H9 (cell line): ENCODE measurements around the gene ADGRG7. TPM values are rescaled to one million over a fixed set of nuclear protein-coding genes. Genes with fewer than 3 reads are reported as not detected.
"Not testable (repeated sequence)": the region's sequence is repeated elsewhere in the genome, so short reads cannot be mapped to it uniquely, and the experiment has no call there.

Experiments used
- DNase-seq: peaks from one replicate; pipeline ENCODE4 v3.0.0-alpha.2; 2017
- H2AFZ ChIP-seq: one replicate; pipeline ENCODE4 v1.6.1; 2013; ENCODE audit warnings: mild to moderate bottlenecking, low read length, control low read depth, moderate library complexity
- H2AK5ac ChIP-seq: 2 replicates; pipeline ENCODE4 v1.6.1; 2013; ENCODE audit warnings: low read length, control low read depth, mixed read lengths; ENCODE audit not compliant: insufficient read length
- H2BK120ac ChIP-seq: one replicate; pipeline ENCODE4 v1.6.1; 2013; ENCODE audit warnings: low read depth, mild to moderate bottlenecking, low read length, control low read depth, inconsistent platforms; ENCODE audit not compliant: poor library complexity, severe bottlenecking
- H2BK12ac ChIP-seq: 2 replicates; pipeline ENCODE4 v1.6.1; 2013; ENCODE audit warnings: low read length, control low read depth, mixed read lengths, low read depth; ENCODE audit not compliant: insufficient read length
- H2BK15ac ChIP-seq: 2 replicates; pipeline ENCODE4 v1.6.1; 2013; ENCODE audit warnings: low read depth, low read length, control low read depth
- H2BK20ac ChIP-seq: one replicate; pipeline ENCODE4 v1.6.1; 2013; ENCODE audit warnings: low read depth, mild to moderate bottlenecking, low read length, control low read depth, inconsistent platforms; ENCODE audit not compliant: poor library complexity, severe bottlenecking
- H2BK5ac ChIP-seq: 2 replicates; pipeline ENCODE4 v1.6.1; 2013; ENCODE audit warnings: low read length, control low read depth, mixed read lengths; ENCODE audit not compliant: insufficient read length
- H3K14ac ChIP-seq: 2 replicates; pipeline ENCODE4 v1.6.1; 2013; ENCODE audit warnings: low read length, control low read depth; ENCODE audit not compliant: insufficient read depth
- H3K18ac ChIP-seq: 2 replicates; pipeline ENCODE4 v1.6.1; 2013; ENCODE audit warnings: low read depth, mild to moderate bottlenecking, mixed read lengths, low read length, control low read depth; ENCODE audit not compliant: insufficient read length
- H3K23ac ChIP-seq: 2 replicates; pipeline ENCODE4 v1.6.1; 2013; ENCODE audit warnings: low read length, control low read depth, mixed read lengths, low read depth; ENCODE audit not compliant: insufficient read length
- H3K23me2 ChIP-seq: 2 replicates; pipeline ENCODE4 v1.6.1; 2013; ENCODE audit warnings: low read depth, mild to moderate bottlenecking, mixed read lengths, low read length, control low read depth; ENCODE audit not compliant: insufficient read length, poor library complexity, severe bottlenecking
- H3K27ac ChIP-seq: 2 replicates; pipeline ENCODE4 v1.5.1; 2013; ENCODE audit warnings: low read length, control low read depth, mixed read lengths, low read depth; ENCODE audit not compliant: insufficient read length
- H3K27me3 ChIP-seq: 2 replicates; pipeline ENCODE4 v1.6.1; 2013; ENCODE audit warnings: low read length, control low read depth, inconsistent platforms; ENCODE audit not compliant: insufficient read depth
- H3K4ac ChIP-seq: 2 replicates; pipeline ENCODE4 v1.6.1; 2013; ENCODE audit warnings: low read depth, mild to moderate bottlenecking, control low read depth, inconsistent platforms, low read length, moderate library complexity
- H3K4me1 ChIP-seq: 2 replicates; pipeline ENCODE4 v1.6.1; 2013; ENCODE audit warnings: low read length, control low read depth, inconsistent platforms; ENCODE audit not compliant: insufficient read depth
- H3K4me2 ChIP-seq: 2 replicates; pipeline ENCODE4 v1.6.1; 2013; ENCODE audit warnings: low read length, control low read depth, mixed read lengths; ENCODE audit not compliant: insufficient read length, insufficient read depth
- H3K56ac ChIP-seq: 2 replicates; pipeline ENCODE4 v1.6.1; 2013; ENCODE audit warnings: low read depth, mild to moderate bottlenecking, mixed read lengths, low read length, control low read depth; ENCODE audit not compliant: insufficient read length
- H3K79me1 ChIP-seq: 2 replicates; pipeline ENCODE4 v1.6.1; 2013; ENCODE audit warnings: low read depth, mild to moderate bottlenecking, moderate library complexity, low read length, control low read depth, inconsistent platforms; ENCODE audit not compliant: insufficient read depth, poor library complexity, severe bottlenecking
- H3K79me2 ChIP-seq: 2 replicates; pipeline ENCODE4 v1.6.1; 2013; ENCODE audit warnings: low read length, control low read depth, inconsistent platforms; ENCODE audit not compliant: insufficient read depth
- H3K9ac ChIP-seq: 2 replicates; pipeline ENCODE4 v1.6.1; 2013; ENCODE audit warnings: low read length, control low read depth, mixed read lengths; ENCODE audit not compliant: insufficient read length; ENCODE audit errors: extremely low read depth
- H3K9me3 ChIP-seq: one replicate; pipeline ENCODE4 v1.6.1; 2013; ENCODE audit warnings: low read depth, low read length, inconsistent platforms; ENCODE audit not compliant: control insufficient read depth
- H3T11ph ChIP-seq: one replicate; pipeline ENCODE4 v1.6.1; 2013; ENCODE audit warnings: mild to moderate bottlenecking, low read length, control low read depth, inconsistent platforms
- H4K20me1 ChIP-seq: one replicate; pipeline ENCODE4 v1.6.1; 2013; ENCODE audit not compliant: control insufficient read depth, insufficient read length, insufficient read depth
- H4K5ac ChIP-seq: 2 replicates; pipeline ENCODE4 v1.6.1; 2013; ENCODE audit warnings: low read depth, mild to moderate bottlenecking, mixed read lengths, low read length, control low read depth; ENCODE audit not compliant: insufficient read length
- H4K8ac ChIP-seq: replicated peaks from 2 replicates; pipeline ENCODE4 v1.6.1; 2013; ENCODE audit warnings: low read length, control low read depth, mixed read lengths, low read depth; ENCODE audit not compliant: insufficient read length
- H4K91ac ChIP-seq: 2 replicates; pipeline ENCODE4 v1.6.1; 2013; ENCODE audit warnings: low read depth, mild to moderate bottlenecking, moderate library complexity, mixed read lengths, low read length, control low read depth; ENCODE audit not compliant: insufficient read length
- H3K27ac Mint-ChIP-seq, 3 experiments: 2 replicates in 2 of 3; 3 replicates in 1 of 3; pipeline ENCODE4 v1.8.0; 2020 to 2021; ENCODE audit warnings: mixed read lengths in 3 of 3, mild to moderate bottlenecking in 1 of 3, moderate library complexity in 1 of 3
- H3K27me3 Mint-ChIP-seq: 2 replicates; pipeline ENCODE4 v1.8.0; 2021; ENCODE audit warnings: low read depth, mild to moderate bottlenecking, moderate library complexity, mixed read lengths
- H3K36me3 Mint-ChIP-seq, 3 experiments: 2 replicates in 2 of 3; 3 replicates in 1 of 3; pipeline ENCODE4 v1.8.0; 2020 to 2021; ENCODE audit warnings: low read depth in 3 of 3, mixed read lengths in 3 of 3; ENCODE audit not compliant: insufficient read depth in 1 of 3
- H3K4me1 Mint-ChIP-seq, 2 experiments: 2 replicates each; pipeline ENCODE4 v1.8.0; 2020; ENCODE audit warnings: mixed read lengths in 2 of 2
- H3K4me3 Mint-ChIP-seq, 2 experiments: 2 replicates in 1 of 2; 3 replicates in 1 of 2; pipeline ENCODE4 v1.8.0; 2020 to 2021; ENCODE audit warnings: mild to moderate bottlenecking in 2 of 2, mixed read lengths in 2 of 2, moderate library complexity in 1 of 2
- H3K9me3 Mint-ChIP-seq, 2 experiments: 2 replicates in 1 of 2; 3 replicates in 1 of 2; pipeline ENCODE4 v1.8.0; 2020; ENCODE audit warnings: mild to moderate bottlenecking in 2 of 2, mixed read lengths in 2 of 2, moderate library complexity in 1 of 2
- CTCF ChIP-seq: fragments of 200-600 bp; sonication (generic); conservative IDR thresholded peaks from 3 replicates; pipeline ENCODE4 v1.8.0; 2021; ENCODE audit warnings: antibody characterized with exemption, mild to moderate bottlenecking
- WGBS: extraction: QIAGEN DNeasy Blood & Tissue Kit; methylation state at CpG from one replicate; pipeline ENCODE4 v1.1.7; 2013; ENCODE audit warnings: missing lambda C conversion rate, low lambda C conversion rate, mixed read lengths; ENCODE audit not compliant: insufficient read length; ENCODE audit errors: extremely low coverage; 5-methylcytosine and 5-hydroxymethylcytosine counted together
- total RNA-seq: library from RNA; stranded (reverse); gene quantifications from 2 replicates; pipeline ENCODE4 v1.2.1, GENCODE V29; 2021

ADGRG7 gene
- total RNA-seq, 1 experiment from 2014 or later, result not detected

- H2BK15ac ChIP-seq, result no peak overlapping the region
- no peaks in the 10 kb centered on the region for H3K79me1 ChIP-seq
- Mint-ChIP-seq H3K4me3 (no peak overlapping the region), H3K27ac (no peak overlapping the region), H3K36me3 (peaks cover 9 to 18% (median 14%) of the 10 kb centered on the region in 3 experiments), H3K4me1 (peaks cover 14 to 16% of the 10 kb centered on the region in 2 experiments), H3K27me3 (no peaks in the 10 kb centered on the region; the same call in 1 of the 2 replicates), H3K9me3 (peaks cover 18 to 22% of the 10 kb centered on the region in 2 experiments)
- H2BK5ac ChIP-seq, result no peak overlapping the region
- no peak overlapping the region for H3K18ac ChIP-seq
- no peaks in the 10 kb centered on the region for H3K9me3 ChIP-seq
- H2AK5ac ChIP-seq, result no peak overlapping the region
- no peak overlapping the region for H4K5ac ChIP-seq
- H4K20me1 ChIP-seq, result no peaks in the 10 kb centered on the region
- H2BK120ac ChIP-seq, result no peak overlapping the region
- H4K91ac ChIP-seq, result no peak overlapping the region
- H2BK12ac ChIP-seq, result no peak overlapping the region
- no peak overlapping the region for H3K4ac ChIP-seq
- H3K23me2 ChIP-seq, result no peaks in the 10 kb centered on the region
- no peaks in the 10 kb centered on the region for H3K79me2 ChIP-seq
- no peak overlapping the region for H3K14ac ChIP-seq
- H3K56ac ChIP-seq, result no peak overlapping the region
- H4K8ac ChIP-seq, result no peak overlapping the region
- H2BK20ac ChIP-seq, result no peak overlapping the region
- H3K4me1 ChIP-seq, result no peaks in the 10 kb centered on the region
- no peak overlapping the region for H3K23ac ChIP-seq
- H3K4me2 ChIP-seq, result no peak overlapping the region
- no peak overlapping the region for H3T11ph ChIP-seq
- H3K27ac ChIP-seq, result no peak overlapping the region
- TF ChIP-seq CTCF, result no peak
- WGBS, result no CpG with 5 or more reads among the region's 1 CpG
- no peak overlapping the region for H2AFZ ChIP-seq
- H3K27me3 ChIP-seq, result no peaks in the 10 kb centered on the region
- DNase-seq, result no peak
- no peak overlapping the region for H3K9ac ChIP-seq
These were observed 27.8 kb upstream of the ADGRG7 start for GRCh38 chr3:100581650-100582049.

- H3K27ac Mint-ChIP-seq, H3T11ph ChIP-seq, H3K23me2 ChIP-seq, H3K9me3 ChIP-seq, H3K14ac ChIP-seq, H4K5ac ChIP-seq, H2BK15ac ChIP-seq, H3K27me3 ChIP-seq, H3K23ac ChIP-seq, H3K56ac ChIP-seq, H3K27ac ChIP-seq, H3K79me1 ChIP-seq, H3K4me2 ChIP-seq, H3K79me2 ChIP-seq, DNase-seq, H2AFZ ChIP-seq, H3K4ac ChIP-seq, H2AK5ac ChIP-seq, H3K27me3 Mint-ChIP-seq, H3K18ac ChIP-seq, H4K91ac ChIP-seq, H2BK5ac ChIP-seq, H3K4me3 Mint-ChIP-seq, H2BK12ac ChIP-seq, H2BK120ac ChIP-seq, H4K8ac ChIP-seq, H3K4me1 ChIP-seq, H3K9ac ChIP-seq, H4K20me1 ChIP-seq, H2BK20ac ChIP-seq: not testable (repeated sequence)
- WGBS, result no CpG with 5 or more reads among the region's 10 CpGs
- peaks cover 22 to 26% of the 10 kb centered on the region in 2 experiments for H3K9me3 Mint-ChIP-seq
- peaks cover 9 to 18% (median 14%) of the 10 kb centered on the region in 3 experiments for H3K36me3 Mint-ChIP-seq
- peaks cover 9 to 12% of the 10 kb centered on the region in 2 experiments for H3K4me1 Mint-ChIP-seq
These were observed 27.2 kb upstream of the ADGRG7 start for GRCh38 chr3:100582157-100582556.
